Glutamatergic neuron (in vitro differentiated cells): ENCODE results near the gene OR5M11. TPM values are rescaled to one million over a fixed set of nuclear protein-coding genes. Genes with fewer than 3 reads are reported as not detected.
"Not testable (repeated sequence)": the region's sequence is repeated elsewhere in the genome, so short reads cannot be mapped to it uniquely, and the experiment has no call there.

ENCODE experiments used
- DNase-seq: peaks from one replicate; pipeline ENCODE4 v3.0.0; 2022
- H3K27ac Mint-ChIP-seq: one replicate; pipeline ENCODE4 v1.8.0; 2020; ENCODE audit warnings: mild to moderate bottlenecking, mixed read lengths, inconsistent platforms; ENCODE audit not compliant: unreplicated experiment
- H3K27me3 Mint-ChIP-seq: one replicate; pipeline ENCODE4 v1.8.0; 2020; ENCODE audit warnings: mild to moderate bottlenecking, moderate library complexity, mixed read lengths, inconsistent platforms; ENCODE audit not compliant: unreplicated experiment
- H3K36me3 Mint-ChIP-seq: one replicate; pipeline ENCODE4 v1.8.0; 2020; ENCODE audit warnings: mild to moderate bottlenecking, mixed read lengths, inconsistent platforms; ENCODE audit not compliant: unreplicated experiment
- H3K4me1 Mint-ChIP-seq: one replicate; pipeline ENCODE4 v1.8.0; 2020; ENCODE audit warnings: mild to moderate bottlenecking, low read depth, mixed read lengths, inconsistent platforms; ENCODE audit not compliant: unreplicated experiment
- H3K4me3 Mint-ChIP-seq: one replicate; pipeline ENCODE4 v1.8.0; 2020; ENCODE audit warnings: mild to moderate bottlenecking, mixed read lengths, inconsistent platforms; ENCODE audit not compliant: unreplicated experiment
- H3K9me3 Mint-ChIP-seq: one replicate; pipeline ENCODE4 v1.8.0; 2020; ENCODE audit warnings: mild to moderate bottlenecking, moderate library complexity, mixed read lengths, inconsistent platforms; ENCODE audit not compliant: unreplicated experiment
- long read RNA-seq: library from polyadenylated mRNA; unstranded; transcript quantifications from one replicate; pipeline ENCODE4 v2.0.0, GENCODE V29; 2020; ENCODE audit not compliant: unreplicated experiment
- total RNA-seq: library from RNA; stranded (reverse); fragmentation: NEBNext Ultra II Directional; extraction: Animal tissue kit (Norgen Biotek cat#: 25700); gene quantifications from one replicate; pipeline ENCODE4 v1.2.1, GENCODE V29; 2021; ENCODE audit not compliant: unreplicated experiment
- TF ChIP-seq, protein P1 (sequence below): fragments of 200-600 bp; sonication (generic); IDR thresholded peaks from one replicate; pipeline ENCODE4 v1.5.0; 2021; ENCODE audit not compliant: partially characterized antibody, unreplicated experiment

Gene OR5M11
- total RNA-seq = not detected
- long read RNA-seq = 0 reads

DNA sequence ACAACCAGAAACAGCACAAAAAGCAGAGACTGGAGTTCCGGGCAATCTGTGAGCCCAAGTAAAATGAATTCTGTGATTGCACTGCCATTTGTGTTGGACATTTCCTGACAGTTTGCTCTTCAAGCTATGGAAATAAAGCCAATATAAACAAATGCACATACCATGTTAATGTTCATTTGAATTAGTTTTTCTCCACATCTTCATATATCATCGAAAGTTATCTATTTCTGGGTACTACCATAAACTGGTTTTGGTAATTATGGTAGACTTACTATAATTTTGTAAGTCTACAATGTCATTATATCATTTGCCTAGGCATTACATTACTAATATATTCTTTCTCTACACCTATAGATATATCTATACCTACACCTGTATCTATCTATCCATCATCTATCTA, at the start of gene OR5M11:
TSS of gene OR5M11 (minus strand) at position 101 of the 400 bp plus-strand sequence. CDS start at position 101, 0 bp downstream.
- Mint-ChIP-seq H3K27me3 (no peaks in the 10 kb centered on the region), H3K9me3 (no peaks in the 10 kb centered on the region), H3K4me3 (no peak within 1 kb of the TSS), H3K4me1 (no peaks in the 10 kb centered on the region), H3K27ac (no peak within 1 kb of the TSS), H3K36me3 (no peaks in the 10 kb centered on the region)
- TF ChIP-seq, protein P1, sequence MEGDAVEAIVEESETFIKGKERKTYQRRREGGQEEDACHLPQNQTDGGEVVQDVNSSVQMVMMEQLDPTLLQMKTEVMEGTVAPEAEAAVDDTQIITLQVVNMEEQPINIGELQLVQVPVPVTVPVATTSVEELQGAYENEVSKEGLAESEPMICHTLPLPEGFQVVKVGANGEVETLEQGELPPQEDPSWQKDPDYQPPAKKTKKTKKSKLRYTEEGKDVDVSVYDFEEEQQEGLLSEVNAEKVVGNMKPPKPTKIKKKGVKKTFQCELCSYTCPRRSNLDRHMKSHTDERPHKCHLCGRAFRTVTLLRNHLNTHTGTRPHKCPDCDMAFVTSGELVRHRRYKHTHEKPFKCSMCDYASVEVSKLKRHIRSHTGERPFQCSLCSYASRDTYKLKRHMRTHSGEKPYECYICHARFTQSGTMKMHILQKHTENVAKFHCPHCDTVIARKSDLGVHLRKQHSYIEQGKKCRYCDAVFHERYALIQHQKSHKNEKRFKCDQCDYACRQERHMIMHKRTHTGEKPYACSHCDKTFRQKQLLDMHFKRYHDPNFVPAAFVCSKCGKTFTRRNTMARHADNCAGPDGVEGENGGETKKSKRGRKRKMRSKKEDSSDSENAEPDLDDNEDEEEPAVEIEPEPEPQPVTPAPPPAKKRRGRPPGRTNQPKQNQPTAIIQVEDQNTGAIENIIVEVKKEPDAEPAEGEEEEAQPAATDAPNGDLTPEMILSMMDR = no peak
- no peak for DNase-seq

DNA sequence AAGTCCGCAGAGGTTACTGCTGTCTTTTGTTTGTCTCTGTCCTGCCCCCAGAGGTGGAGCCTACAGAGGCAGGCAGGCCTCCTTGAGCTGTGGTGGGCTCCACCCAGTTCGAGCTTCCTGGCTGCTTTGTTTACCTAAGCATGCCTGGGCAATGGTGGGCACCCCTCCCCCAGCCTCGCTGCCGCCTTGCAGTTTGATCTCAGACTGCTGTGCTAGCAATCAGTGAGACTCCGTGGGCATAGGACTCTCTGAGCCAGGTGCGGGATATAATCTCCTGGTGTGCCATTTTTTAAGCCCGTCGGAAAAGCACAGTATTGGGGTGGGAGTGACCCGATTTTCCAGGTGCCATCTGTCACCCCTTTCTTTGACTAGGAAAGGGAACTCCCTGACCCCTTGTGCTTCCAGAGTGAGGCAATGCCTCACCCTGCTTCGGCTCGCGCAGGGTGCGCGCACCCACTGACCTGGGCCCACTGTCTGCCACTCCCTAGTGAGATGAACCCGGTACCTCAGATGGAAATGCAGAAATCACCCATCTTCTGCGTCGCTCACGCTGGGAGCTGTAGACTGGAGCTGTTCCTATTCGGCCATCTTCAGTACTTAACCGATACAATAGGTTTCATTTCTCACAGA, 49.1 kb upstream of the OR5M11 start:
- not testable (repeated sequence) for H3K9me3 Mint-ChIP-seq, H3K4me1 Mint-ChIP-seq, H3K27me3 Mint-ChIP-seq, H3K4me3 Mint-ChIP-seq, H3K27ac Mint-ChIP-seq, H3K36me3 Mint-ChIP-seq, DNase-seq

DNA sequence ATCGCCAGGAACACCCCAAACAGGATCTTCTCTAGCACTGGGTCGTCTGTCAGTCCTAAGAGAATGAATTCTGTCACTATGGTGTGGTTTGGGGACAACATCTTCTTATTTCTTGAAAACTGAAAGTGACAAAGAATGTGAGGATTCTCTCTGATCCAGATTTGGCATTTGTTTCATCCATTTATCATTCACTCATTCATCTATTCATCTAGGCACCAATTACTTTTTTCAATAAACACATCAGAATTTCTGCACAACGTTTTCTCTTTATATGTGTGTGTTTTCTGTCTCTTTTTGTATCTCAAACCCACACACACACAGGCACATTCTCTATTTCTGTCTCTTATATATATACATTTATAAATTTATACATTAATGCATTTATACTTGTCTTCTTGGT, 34.6 kb upstream of the OR5M11 start, which contains the start of gene OR5M10:
TSS of gene OR5M10 (minus strand) at position 101 of the 400 bp plus-strand sequence. CDS start at position 101, 0 bp downstream.
- DNase-seq = no peak
- no peak within 1 kb of the TSS for H3K4me3 Mint-ChIP-seq
- TF ChIP-seq, protein P1 = no peak
- H3K27me3 Mint-ChIP-seq = no peaks in the 10 kb centered on the region
- H3K9me3 Mint-ChIP-seq = no peaks in the 10 kb centered on the region
- no peak within 1 kb of the TSS for H3K27ac Mint-ChIP-seq
- H3K36me3 Mint-ChIP-seq = no peaks in the 10 kb centered on the region
- H3K4me1 Mint-ChIP-seq = no peaks in the 10 kb centered on the region

DNA sequence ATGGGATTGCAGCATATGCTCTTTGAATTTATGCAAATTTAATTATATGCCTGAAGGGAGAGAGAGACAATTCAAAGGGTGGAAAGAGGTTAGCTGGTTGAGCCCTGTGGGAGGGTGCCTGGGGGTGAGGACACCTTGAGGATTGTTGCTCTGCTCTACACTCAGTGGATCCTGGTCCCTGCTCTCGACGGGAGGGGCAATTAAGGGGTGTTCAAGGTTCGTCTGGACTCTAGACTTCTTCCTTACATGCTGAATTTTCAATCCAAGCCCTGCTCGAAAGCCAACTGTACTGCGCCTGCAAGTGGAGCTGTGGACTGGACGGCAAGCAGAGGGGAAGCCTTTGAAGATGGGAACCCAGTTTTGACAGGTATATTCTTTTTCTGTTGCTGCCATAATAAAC, 15.5 kb upstream of the OR5M11 start:
- no peak overlapping the region for H3K27ac Mint-ChIP-seq
- no peak for DNase-seq
- H3K27me3 Mint-ChIP-seq = peaks cover 6% of the 10 kb centered on the region
- no peaks in the 10 kb centered on the region for H3K9me3 Mint-ChIP-seq
- no peaks in the 10 kb centered on the region for H3K4me1 Mint-ChIP-seq
- no peaks in the 10 kb centered on the region for H3K36me3 Mint-ChIP-seq
- no peak overlapping the region for H3K4me3 Mint-ChIP-seq
- TF ChIP-seq, protein P1 = no peak

DNA sequence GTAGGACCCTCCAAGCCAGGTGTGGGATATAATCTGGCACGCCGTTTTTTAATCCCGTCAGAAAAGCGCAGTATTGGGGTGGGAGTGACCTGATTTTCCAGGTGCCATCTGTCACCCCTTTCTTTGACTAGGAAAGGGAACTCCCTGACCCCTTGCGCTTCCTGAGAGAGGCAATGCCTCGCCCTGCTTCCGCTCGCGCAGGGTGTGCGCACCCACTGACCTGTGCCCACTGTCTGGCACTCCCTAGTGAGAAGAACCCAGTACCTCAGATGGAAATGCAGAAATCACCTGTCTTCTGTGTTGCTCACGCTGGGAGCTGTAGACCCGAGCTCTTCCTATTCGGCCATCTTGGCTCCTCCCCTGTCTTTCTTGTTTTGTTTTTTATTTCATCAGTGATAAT, 11.6 kb upstream of the OR5M11 start:
- H3K9me3 Mint-ChIP-seq, H3K36me3 Mint-ChIP-seq, DNase-seq, H3K4me1 Mint-ChIP-seq, H3K4me3 Mint-ChIP-seq, H3K27ac Mint-ChIP-seq, H3K27me3 Mint-ChIP-seq: not testable (repeated sequence)

DNA sequence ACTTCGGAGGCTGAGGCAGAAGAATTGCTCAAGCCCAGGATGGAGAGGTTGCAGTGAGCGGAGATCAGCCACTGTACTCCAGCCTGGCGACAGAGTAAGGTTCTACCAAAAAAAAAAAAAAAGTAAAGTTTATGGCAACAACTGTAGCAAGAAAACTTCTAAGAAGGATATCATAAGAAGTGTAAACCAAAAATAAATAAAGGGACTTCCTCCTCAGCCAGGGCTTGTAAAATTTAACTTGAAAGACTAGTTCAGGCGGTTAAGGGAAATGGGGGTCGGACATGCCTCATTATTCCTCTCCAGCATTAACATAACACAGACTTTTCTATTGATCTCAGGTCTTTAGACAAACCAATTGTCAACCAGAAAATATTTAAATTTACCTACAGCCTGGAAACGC, 2.5 kb upstream of the OR5M11 start:
- DNase-seq = no peak
- Mint-ChIP-seq H3K27ac (no peak overlapping the region), H3K4me3 (no peak overlapping the region), H3K4me1 (no peaks in the 10 kb centered on the region), H3K9me3 (no peaks in the 10 kb centered on the region), H3K27me3 (no peaks in the 10 kb centered on the region), H3K36me3 (no peaks in the 10 kb centered on the region)
- TF ChIP-seq, protein P1 = no peak
